NCI-H146 treated with DMSO at 0.1 percent for 48 hours (cell line): ENCODE data around the gene VRTN.
"Not testable (repeated sequence)": the region's sequence is repeated elsewhere in the genome, so short reads cannot be mapped to it uniquely, and the experiment has no call there.

Experiments
- DNase-seq: peaks from one replicate; lab custom pipeline; 2025; ENCODE audit not compliant: unreplicated experiment; lab: John Stamatoyannopoulos, UW

The VRTN gene

DNA sequence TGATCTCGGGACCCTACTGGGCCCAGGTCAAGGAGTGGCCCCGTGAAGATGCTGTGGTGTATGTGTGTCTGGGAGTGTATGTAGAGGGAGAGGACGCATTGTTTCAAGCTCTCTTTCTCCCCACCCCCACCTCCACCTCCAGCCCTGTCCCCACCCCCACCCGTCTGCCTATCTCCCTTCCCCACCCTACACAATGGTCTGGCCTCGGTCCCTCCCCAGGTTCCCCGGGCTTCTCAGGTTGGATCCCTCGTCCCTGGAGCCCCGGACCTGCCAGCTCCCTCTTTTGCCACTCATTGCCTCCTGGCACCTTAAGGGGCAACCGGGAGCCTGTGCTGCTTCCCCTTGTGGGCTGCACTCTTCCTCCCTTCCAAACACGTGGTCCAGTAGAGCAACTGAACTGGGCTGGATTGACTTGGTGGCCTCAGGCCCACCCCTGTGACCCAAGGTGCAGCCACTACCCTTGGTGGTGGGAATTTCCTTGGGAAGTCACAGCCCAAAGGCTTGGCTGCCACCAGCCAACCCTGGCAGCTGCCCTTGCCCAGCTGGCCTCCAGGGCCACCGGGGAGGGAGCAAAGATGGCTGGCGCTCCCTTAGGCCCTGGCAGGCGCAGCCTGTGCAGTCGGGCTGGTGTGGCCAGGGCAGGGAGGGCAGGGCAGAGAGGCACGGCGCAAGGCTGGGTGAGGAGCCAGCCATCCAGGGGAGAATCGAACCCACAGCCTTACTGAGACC lies 628 bp downstream of the VRTN start:
- no peak for DNase-seq

DNA sequence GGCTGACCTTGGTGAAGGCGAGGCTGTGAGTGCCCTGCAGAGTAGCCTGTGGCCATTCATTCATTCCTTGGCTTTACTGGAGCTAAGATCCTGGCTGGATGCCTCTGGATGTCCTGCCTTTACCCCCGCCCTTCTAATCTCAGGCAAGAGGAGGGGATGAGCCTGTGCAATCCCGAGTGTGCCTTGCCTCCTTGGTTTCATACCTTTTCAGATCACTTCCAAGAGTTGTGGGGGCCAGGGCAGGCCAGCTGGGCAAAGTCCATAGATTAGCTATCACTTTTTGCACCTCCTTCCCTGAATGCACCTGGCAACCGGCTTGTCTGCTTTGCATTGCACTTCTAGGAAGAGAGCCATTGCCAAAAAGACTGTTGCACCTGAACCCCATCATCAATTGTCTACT lies 1.5 kb downstream of the VRTN start:
- no peak for DNase-seq

DNA sequence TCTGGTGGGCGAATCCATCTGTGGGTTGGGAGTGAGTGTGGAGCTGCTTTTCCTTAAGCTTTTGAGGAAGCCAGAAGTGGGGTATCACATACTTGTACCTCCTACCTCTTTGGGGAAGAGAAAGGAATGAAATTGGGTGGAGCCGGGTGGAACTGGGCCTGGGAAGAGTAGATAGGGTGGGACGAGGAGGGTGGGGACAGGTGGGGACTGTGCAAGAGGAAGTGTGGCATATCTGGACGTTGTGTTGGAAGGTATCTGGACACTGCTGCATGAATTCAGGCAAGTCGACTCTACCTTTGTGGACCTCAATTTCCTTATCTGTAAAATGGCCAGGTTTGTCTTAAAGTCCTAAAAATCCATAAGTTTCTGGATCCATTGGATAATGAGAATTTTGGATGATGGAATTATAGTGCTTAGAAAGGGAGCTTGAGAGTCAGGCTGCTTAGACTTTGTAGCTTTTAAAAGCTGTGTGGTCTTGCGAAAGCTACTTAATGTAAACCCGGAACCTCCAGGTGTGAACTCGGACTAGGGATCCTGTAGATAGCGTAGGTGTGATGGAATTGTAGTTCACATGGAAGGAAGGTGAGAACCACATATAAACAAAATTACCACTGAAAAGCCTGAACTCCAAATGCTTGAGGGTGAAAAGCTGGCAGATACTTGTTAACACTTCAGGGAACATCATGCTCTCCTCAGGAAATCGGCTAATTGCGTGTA lies 2.1 kb downstream of the VRTN start:
- no peak for DNase-seq

DNA sequence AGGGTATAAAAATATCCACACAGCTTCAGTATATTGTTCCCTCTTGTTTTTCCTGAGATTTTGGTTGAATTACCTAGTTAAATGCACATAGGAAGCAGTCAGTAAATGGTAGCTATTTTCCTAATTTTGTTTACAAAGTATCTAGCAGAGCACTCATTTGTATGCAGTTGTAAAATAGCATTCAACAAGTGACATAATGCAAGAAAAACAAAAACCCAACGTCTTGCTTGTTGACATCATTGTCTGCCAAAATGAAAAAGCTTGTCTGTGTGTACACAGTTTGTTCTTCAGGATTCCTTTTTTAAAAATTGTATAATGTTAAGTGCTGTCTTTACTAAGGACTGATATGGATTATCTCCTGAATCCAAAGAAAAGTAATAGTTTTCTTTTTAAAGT lies 2.7 kb downstream of the VRTN start:
- no peak for DNase-seq

DNA sequence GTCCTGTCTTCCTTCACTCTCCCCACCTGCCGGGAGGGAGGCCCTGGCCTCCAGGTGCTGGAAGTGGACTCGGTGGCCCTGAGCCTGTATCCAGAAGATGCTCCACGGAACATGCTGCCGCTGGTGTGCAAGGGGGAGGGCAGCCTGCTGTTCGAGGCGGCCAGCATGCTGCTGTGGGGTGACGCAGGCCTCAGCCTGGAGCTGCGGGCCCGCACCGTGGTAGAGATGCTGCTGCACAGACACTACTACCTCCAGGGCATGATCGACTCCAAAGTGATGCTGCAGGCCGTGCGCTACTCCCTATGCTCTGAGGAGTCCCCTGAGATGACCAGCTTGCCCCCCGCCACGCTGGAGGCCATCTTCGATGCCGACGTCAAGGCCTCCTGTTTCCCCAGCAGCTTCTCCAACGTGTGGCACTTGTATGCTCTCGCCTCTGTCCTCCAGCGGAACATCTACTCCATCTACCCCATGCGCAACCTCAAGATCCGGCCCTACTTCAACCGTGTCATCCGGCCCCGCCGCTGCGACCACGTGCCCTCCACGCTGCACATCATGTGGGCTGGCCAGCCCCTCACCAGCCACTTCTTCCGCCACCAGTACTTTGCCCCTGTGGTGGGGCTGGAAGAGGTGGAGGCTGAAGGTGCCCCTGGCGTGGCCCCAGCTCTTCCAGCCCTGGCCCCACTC lies 8.8 kb downstream of the VRTN start:
- no peak for DNase-seq

DNA sequence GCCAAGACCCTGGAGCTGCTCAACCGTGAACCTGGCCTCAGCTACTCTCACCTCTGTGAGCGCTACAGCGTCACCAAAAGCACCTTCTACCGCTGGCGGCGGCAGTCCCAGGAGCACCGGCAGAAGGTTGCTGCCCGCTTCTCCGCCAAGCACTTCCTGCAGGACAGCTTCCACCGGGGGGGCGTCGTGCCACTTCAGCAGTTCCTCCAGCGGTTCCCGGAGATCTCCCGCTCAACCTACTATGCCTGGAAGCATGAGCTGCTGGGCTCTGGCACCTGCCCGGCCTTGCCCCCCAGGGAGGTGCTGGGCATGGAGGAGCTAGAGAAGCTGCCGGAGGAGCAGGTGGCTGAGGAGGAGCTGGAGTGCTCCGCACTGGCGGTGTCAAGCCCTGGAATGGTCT lies 9.3 kb downstream of the VRTN start:
- DNase-seq = no peak

DNA sequence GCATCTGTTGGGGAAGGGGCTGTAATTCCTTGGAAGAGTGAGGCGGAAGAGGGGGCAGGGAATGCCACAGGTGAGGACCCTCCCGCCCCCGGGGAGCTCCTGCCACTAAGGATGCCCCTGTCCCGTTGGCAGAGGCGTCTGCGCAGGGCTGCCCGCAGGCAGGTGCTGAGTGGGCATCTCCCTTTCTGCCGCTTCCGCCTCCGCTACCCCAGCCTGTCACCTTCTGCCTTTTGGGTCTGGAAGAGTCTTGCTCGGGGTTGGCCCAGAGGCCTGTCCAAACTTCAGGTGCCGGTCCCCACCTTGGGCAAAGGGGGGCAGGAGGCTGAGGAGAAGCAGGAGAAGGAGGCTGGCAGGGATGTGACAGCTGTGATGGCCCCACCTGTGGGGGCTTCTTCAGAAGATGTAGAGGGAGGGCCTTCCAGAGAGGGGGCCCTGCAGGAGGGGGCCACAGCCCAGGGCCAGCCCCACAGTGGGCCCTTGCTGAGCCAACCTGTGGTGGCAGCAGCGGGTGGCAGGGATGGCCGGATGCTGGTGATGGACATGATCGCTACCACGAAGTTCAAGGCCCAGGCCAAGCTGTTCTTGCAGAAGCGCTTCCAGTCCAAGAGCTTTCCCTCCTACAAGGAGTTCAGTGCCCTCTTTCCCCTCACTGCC lies 10.0 kb downstream of the VRTN start:
- DNase-seq = no peak

DNA sequence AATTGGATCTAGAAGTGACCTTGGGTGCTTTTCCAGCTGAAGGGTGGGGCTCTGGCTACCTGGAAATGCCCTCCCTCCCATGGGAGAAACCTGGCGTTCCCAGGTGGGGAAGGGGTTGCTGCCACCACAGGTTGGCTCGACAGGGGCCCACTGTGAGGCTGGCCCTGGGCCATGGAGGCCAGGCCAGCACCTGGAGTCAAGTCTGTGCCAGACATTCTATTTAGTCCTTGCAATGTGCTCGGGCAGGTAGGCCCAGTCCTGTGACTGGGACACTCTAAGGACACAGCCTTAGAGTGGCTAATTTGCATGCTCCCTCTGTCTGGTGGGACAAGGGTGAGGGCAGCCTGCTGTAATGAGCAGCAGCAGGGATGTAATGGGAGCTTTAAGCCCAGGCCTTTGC lies 11.9 kb downstream of the VRTN start:
- no peak for DNase-seq

DNA sequence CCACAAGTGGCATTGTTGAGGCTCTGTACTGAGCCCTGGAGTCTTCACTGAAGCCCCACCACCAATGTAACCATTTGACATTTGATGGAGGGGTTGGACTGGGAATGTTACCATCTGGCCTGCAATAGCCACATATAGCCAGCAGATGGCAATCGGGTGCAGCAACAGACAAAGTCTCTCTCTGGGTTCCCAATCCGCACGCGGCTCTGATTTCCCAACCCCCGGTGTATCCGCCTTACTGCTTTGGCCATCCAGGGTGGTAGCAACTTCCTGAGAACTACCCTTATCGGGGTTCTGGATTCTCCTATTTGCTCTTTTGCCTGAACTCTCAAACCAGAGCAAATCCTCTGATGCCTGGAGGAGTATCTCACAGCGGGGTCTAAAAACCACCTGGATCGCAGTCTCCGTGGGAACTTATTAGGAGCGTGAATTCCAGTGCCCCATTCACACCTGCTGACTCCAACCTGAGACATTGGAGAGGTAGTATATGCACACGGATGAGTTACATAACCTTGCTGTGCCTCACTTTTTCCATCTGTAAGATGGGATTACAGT lies 14.2 kb downstream of the VRTN start:
- DNase-seq = peak; percentile 28

DNA sequence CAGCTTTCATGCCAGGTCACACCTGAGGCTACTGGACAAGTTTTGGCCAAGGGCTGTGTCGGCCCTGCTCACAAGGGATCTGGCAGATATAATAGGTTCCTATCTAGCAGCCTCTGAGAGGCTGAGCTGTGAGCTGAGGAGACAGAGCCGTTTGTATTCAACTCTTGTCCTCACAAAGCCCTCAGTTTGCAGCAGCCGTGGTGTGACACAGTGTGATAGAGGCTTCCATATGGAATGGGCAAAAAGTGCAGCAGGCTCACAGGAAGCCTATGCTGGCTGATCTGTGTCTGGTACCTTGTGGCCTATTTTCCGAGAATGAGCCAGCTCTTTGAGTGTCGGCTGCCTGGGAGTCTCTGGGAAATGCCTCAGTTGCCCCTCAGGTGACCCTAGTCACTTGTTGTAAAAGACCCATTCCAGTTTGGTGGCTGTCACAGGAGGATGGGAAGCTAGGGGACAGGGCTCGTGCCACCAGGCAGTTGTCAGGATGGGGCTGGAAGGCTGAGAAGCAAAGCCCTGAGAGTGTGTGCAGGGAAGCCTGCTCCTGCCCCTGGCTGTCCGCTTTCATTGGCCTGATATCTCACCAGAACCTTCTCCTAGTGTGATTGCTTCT lies 16.1 kb downstream of the VRTN start:
- DNase-seq = no peak

DNA sequence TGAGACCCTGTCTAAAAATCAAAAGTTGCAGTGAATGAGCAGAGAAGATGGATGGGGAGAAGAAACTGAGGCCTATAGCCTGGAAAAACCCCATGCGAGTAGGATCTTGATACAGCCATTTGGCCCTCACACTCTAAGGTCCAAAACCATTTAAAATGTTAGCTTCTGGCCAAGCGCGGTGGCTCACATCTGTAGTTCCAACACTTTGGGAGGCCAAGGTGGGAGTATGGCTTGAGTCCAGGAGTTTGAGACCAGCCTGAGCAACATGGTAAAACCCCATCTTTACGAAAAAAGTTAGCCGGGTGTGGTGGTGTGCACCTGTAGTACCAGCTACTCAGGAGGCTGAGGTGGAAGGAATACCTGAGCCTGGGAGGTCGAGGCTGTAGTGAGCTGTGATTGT lies 19.8 kb downstream of the VRTN start:
- DNase-seq = no peak

DNA sequence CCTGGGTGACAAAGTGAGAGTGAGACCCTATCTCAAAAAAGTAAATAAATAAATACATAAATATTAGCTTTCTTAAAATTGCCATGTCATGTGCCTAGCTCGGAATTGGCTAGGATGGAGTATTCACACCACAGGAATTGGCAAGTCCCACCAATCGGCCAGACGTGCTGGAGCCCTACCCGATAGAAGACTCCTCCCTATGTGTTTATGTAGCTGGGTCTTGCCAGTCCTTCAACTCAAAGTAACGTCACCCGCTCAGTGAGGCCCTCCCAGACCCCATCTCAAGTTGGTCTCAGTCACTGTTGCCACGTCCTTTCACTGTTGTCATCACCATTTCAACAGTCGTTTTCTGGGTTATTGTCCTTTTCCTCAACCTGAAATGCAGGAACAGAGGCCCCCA lies 20.2 kb downstream of the VRTN start:
- no peak for DNase-seq

DNA sequence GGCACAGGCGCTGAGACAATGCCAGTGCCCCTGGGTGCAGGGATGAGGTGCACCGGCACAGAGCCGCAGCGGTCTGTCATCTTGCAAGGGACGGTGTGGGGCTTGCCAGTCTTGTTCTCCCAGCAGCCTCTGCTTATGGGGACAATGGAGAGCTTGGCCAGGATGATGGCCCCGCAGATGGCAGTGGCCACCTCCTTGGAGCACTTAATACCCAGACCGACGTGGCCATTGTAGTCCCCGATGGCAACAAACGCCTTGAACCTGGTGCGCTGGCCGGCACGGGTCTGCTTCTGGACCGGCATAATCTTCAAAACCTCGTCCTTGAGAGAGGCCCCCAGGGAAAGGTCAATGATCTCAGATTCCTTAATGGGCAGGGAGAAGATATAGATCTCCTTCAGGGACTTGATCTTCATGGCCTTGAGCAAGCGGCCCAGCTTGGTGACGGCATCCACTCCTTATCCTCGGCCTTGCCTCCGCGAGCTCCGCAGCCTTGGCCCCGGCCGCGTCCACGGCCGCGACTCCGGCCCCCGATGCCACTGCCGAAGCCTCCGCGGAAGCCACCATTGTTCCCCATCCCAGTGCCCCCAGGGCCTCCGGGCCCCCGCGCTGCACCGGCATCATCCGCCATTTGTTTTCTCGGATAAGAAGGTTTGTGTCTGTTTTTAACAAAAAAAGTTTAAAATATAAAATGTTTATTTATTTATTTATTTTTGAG lies 29.9 kb downstream of the VRTN start:
- DNase-seq = no peak

DNA sequence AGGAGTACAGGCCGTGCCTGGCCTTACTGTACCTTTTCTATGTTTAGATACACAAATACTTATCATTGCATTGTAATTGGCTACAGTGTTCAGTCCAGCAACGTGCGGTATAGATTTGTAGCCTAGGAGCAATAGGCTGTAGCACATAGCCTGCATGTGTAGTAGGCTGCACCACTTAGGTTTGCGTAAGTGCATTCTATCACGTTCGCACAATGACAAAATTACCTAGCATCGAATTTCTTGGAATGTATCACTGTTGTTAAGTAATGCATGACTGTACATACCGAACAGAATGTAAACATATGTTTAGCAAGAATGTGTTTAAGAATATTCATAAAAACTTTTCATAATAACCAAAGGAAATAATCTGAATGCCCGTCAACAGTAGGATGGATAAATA lies 31.9 kb downstream of the VRTN start:
- no peak for DNase-seq

DNA sequence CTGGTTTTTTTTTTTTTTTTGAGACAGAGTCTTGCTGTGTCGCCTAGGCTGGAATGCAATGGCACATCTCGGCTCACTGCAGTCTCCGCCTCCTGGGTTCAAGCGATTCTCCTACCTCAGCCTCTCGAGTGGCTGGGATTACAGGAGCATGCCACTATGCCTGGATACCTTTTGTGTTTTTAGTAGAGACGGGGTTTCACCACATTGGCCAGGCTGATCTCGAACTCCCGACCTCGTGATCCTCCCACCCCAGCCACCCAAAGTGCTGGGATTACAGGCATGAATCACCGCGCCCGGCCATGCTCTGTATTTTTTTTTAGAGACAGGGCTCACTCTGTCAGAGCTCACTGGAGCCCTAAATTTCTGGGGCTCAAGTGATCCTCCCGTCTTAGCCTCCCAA lies 32.6 kb downstream of the VRTN start:
- no peak for DNase-seq

DNA sequence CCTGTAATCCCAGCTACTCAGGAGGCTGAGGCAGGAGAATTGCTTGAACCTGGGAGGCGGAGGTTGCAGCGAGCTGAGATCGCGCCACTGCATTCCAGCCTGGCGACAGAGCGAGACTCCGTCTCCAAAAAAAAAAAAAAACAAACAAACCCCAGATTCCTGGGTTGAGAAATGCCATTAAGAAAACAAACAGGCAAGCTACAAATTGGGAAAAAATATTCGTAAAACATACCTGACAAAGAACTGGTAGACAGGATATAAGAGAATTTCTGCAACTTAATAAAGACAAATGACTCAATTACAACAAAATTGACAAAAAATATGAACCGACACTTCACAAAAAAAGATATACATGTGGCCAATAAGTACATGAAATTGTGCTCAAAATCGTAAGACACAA lies 33.3 kb downstream of the VRTN start:
- DNase-seq = not testable (repeated sequence)

DNA sequence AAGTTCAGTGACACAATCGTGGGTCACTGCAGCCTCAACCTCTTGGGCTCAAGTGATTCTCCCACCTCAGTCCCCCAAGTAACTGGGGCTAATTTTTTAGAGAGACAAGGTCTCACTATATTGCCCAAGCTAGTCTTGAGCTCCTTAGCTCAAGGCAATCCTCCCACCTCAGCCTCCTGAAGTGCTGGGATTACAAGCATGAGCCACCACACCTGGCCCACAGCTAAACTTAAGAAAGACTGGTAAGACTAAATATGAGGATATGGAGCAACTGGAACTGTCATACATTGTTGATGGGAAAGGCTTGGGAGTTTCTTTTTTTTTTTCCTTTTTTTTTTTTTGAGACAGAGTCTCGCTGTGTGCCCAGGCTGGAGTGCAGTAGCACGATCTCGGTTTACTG lies 34.0 kb downstream of the VRTN start:
- DNase-seq = no peak

DNA sequence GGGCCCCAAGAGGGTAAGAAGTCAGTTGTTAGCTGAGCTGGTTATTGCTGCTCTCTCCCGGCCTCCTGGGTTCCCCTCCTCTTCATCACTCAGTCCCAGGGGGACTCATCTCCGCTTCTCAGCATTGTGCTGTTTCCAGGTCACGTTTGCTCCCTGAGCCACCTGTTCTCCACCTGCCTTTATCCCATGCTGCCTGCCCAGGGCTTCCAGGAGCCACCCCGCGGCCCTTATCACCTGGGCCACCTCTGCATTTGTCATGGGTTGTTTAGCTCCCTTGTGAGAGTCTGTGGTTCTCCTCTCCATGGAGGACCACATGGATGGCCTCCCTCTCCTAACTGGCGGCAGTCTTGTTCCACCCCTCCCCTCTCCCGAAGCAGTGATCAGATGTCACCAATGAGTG lies 41.7 kb downstream of the VRTN start:
- DNase-seq = no peak

DNA sequence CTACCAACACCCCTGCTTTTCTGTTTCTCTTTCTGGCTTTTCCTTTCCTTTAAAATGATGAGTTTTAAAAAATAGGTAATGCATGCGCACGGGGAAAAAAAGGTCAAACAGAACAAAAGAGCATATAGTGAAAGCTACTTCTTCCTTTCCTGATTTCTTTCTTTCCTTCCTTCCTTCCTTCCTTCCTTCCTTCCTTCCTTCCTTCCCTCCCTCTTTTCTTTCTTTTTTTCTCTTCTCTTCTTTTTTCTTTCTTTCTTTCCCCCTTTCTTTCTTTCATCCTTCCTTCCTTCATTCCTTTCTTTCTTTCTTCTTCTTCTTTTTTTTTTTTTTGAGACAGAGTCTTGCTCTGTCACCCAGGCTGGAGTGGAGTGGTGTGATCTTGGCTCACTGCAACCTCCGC lies 42.2 kb downstream of the VRTN start:
- DNase-seq = not testable (repeated sequence)

DNA sequence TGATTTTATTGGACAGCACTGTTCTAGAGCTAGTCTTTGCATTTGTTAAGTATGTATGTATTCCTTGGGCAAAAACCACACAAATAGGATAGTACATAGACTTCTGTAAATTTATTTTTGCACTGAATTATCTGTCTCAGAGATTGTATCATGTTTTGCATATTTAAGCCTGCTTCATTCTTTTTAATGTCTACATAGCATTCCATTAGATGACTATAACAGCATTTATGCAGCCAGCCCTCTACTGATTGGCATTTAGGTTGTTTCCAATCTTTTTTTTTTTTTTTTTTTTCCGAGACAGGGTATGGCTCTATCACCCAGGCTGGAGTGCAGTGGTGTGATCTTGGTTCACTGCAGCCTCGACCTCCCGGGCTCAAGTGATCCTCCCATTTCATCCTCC lies 43.2 kb downstream of the VRTN start:
- no peak for DNase-seq
